Measurements from ENCODE around the gene SORBS2.
"Not testable (repeated sequence)": the region's sequence is repeated elsewhere in the genome, so short reads cannot be mapped to it uniquely, and the experiment has no call there.

The SORBS2 gene

GRCh38 chr4:185721190-185722028 is 90.6 kb downstream of the SORBS2 start:
- H3K4me3 ChIP-seq (ENCODE audit: low read length): no peak overlapping the region
- DNase-seq (ENCODE audit: low read depth): no peak
- no peak for TF ChIP-seq CTCF (conservative IDR thresholded peaks at IDR 0.05; ENCODE audit: low read depth, low read length)

- DNase-seq (ENCODE audit: low read depth): no peak
- H3K4me3 ChIP-seq (ENCODE audit: low read length): no peak overlapping the region
- no peak for TF ChIP-seq CTCF (conservative IDR thresholded peaks at IDR 0.05; ENCODE audit: low read depth, low read length)
Measured at GRCh38 chr4:185719500-185719858, 92.5 kb downstream of the SORBS2 start.

- H3K4me3 ChIP-seq (ENCODE audit: low read length): no peak overlapping the region
- no peak for TF ChIP-seq CTCF (conservative IDR thresholded peaks at IDR 0.05; ENCODE audit: low read depth, low read length)
- DNase-seq (ENCODE audit: low read depth): no peak
Measured at GRCh38 chr4:185718578-185719499, 93.2 kb downstream of the SORBS2 start.

- TF ChIP-seq CTCF (conservative IDR thresholded peaks at IDR 0.05; ENCODE audit: low read depth, low read length): no peak
- no peak overlapping the region for H3K4me3 ChIP-seq (ENCODE audit: low read length)
Measured at GRCh38 chr4:185717377-185717741, 94.6 kb downstream of the SORBS2 start.

GRCh38 chr4:185716577-185717376 is 95.2 kb downstream of the SORBS2 start:
- no peak for DNase-seq (ENCODE audit: low read depth)
- TF ChIP-seq CTCF (conservative IDR thresholded peaks at IDR 0.05; ENCODE audit: low read depth, low read length): no peak
- no peak overlapping the region for H3K4me3 ChIP-seq (ENCODE audit: low read length)

More at GRCh38 chr4:185717377-185717741, 94.6 kb downstream of the SORBS2 start:
- no peak for DNase-seq (ENCODE audit: low read depth)

- H3K4me3 ChIP-seq (ENCODE audit: low read length): no peak overlapping the region
- no peak for TF ChIP-seq CTCF (conservative IDR thresholded peaks at IDR 0.05; ENCODE audit: low read depth, low read length)
- no peak for DNase-seq (ENCODE audit: low read depth)
Measured at GRCh38 chr4:185716141-185716551, 95.8 kb downstream of the SORBS2 start.

- not testable (repeated sequence) for DNase-seq (ENCODE audit: low read depth); H3K4me3 ChIP-seq (ENCODE audit: low read length)
Measured at GRCh38 chr4:185714524-185714923, 97.5 kb downstream of the SORBS2 start.

Data from retinal pigment epithelial cell (primary cell).